Skeletal muscle cell (primary cell): Measurements from ENCODE around the gene ACOXL.
"Not testable (repeated sequence)": the region's sequence is repeated elsewhere in the genome, so short reads cannot be mapped to it uniquely, and the experiment has no call there.

Experiments used
- DNase-seq: peaks from one replicate; pipeline ENCODE4 v3.0.0-alpha.2; 2010; ENCODE audit warnings: low read depth
- H3K4me3 ChIP-seq: 2 replicates; pipeline ENCODE4 v1.5.1; 2011; ENCODE audit warnings: low read depth, mild to moderate bottlenecking, control low read depth, low read length, moderate library complexity

The ACOXL gene

GRCh38 chr2:111055735-111056134, 323.4 kb downstream of the ACOXL start:
- DNase-seq: no peak

DNA sequence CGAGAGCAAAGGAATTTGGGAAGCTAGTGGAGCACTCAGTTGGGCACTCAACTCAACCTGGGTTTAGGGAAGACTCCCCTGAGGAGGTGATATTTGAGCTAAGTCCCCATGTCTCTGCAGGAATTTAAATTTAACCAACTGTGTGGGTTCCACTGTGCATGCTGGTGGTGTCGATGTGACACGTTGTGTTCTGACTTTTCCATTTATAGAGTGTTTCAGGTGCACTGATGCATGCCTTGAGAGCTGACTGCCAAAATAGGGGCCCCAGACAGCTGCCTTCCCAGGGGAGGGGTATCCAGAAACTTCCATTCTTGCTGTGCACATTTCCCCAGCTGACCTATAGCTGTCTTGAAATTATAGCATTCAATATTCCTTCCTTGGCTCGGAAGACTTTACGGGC, 324.7 kb downstream of the ACOXL start:
- no peak for DNase-seq
- H3K4me3 ChIP-seq: no peak overlapping the region

More at GRCh38 chr2:111055735-111056134, 323.4 kb downstream of the ACOXL start:
- no peak overlapping the region for H3K4me3 ChIP-seq

GRCh38 chr2:111057721-111058120, 325.3 kb downstream of the ACOXL start:
- no peak overlapping the region for H3K4me3 ChIP-seq
- DNase-seq: no peak

- no peak for DNase-seq
- no peak overlapping the region for H3K4me3 ChIP-seq
Observed at GRCh38 chr2:111058264-111058663, 325.9 kb downstream of the ACOXL start.

DNA sequence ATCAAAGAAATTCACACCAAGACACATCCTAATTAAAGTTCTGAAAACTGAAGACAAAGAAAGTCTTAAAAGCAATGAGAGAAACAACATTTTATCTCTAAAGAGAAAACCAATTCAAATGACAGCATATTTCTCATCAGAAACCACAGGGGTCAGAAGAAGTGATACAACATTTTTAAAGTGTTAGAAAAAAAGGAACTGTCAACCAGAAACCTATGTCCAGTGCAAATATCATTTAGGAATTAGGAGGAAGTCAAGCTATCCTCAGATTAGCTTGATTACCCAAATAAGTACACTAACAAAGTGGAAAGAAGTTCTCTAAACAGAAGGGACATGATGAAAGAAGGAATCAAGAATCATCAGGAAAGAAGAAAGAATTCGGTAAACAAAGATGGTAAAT, 328.8 kb downstream of the ACOXL start:
- DNase-seq: no peak
- H3K4me3 ChIP-seq: no peak overlapping the region

- H3K4me3 ChIP-seq: no peak overlapping the region
- no peak for DNase-seq
Observed at GRCh38 chr2:111062417-111062816, 330.0 kb downstream of the ACOXL start.

- H3K4me3 ChIP-seq: no peak overlapping the region
- DNase-seq: no peak
Observed at GRCh38 chr2:111066062-111066593, 333.8 kb downstream of the ACOXL start.

GRCh38 chr2:111068435-111069058, 336.2 kb downstream of the ACOXL start:
- H3K4me3 ChIP-seq: no peak overlapping the region
- no peak for DNase-seq

GRCh38 chr2:111069722-111070121, 337.3 kb downstream of the ACOXL start:
- no peak for DNase-seq

GRCh38 chr2:111071600-111072171, 339.3 kb downstream of the ACOXL start:
- no peak overlapping the region for H3K4me3 ChIP-seq

More at GRCh38 chr2:111069722-111070121, 337.3 kb downstream of the ACOXL start:
- no peak overlapping the region for H3K4me3 ChIP-seq

DNA sequence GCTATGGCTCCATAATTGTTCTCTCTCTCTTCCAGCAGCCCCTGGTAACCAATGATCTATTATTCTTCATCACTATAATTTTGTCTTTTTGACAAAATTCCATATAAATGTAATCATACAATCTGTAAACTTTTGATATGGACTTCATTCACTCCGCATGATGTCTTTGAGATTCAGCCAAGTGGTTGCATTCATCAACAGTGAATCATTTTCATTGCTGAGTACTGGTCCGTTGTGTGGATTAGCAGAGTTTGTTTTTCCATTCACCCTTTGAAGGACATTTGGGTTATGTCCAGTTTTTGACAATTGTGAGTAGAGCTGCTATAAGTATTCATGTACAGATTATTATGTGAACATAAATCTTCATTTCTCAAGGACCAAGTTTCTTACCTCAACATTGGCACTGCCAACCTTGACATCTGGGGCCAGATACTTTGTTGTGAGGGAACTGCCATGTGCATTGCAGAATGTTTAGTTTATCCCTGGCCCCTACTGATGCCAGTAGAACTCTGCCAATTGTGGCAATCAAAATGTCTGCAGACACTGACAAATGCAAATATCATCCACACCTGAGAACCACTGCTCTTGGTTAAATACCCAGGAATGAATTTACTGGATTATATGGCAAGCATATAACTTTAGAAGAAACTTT, 340.0 kb downstream of the ACOXL start:
- DNase-seq: peak; percentile 47
- no peak overlapping the region for H3K4me3 ChIP-seq

More at GRCh38 chr2:111071600-111072171, 339.3 kb downstream of the ACOXL start:
- peak; percentile 68 for DNase-seq

DNA sequence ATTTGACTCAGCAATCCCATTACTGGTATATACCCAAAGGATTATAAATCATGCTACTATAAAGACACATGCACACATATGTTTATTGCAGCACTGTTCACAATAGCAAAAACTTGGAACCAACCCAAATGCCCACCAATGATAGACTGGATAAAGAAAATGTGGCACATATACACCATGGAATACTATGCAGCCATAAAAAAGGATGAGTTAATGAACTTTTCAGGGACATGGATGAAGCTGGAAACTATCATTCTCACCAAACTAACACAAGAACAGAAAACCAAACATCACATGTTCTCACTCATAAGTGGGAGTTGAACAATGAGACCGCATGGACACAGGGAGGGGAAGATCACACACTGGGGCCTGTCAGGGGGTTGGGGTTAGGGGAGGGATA, 350.3 kb downstream of the ACOXL start:
- H3K4me3 ChIP-seq, DNase-seq: not testable (repeated sequence)

- DNase-seq: no peak
- no peak overlapping the region for H3K4me3 ChIP-seq
Observed at GRCh38 chr2:111091811-111092211, 359.4 kb downstream of the ACOXL start.

GRCh38 chr2:111094691-111095090, 362.3 kb downstream of the ACOXL start:
- no peak overlapping the region for H3K4me3 ChIP-seq
- DNase-seq: no peak

- DNase-seq: no peak
- H3K4me3 ChIP-seq: no peak overlapping the region
Observed at GRCh38 chr2:111095434-111095833, 363.1 kb downstream of the ACOXL start.

DNA sequence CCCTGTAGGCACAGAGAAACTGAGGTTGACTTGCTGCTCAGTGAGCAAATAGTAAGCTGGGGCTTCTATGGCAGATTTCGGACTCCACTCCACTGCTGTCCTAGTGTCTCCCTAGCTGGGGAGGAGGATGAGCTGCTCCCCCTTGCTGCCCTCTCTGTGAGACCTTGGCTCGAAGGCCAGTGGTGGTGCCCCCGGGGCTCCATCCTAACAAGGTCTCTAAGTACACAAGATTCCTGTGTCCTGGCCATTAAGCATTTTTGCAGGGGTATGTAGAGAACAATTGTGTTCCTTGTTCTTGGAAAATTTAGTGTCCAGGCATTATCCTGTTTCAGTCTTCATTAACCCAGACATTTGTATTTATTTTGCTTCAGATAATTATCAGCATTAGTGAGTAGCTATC, 367.0 kb downstream of the ACOXL start:
- H3K4me3 ChIP-seq: no peak overlapping the region
- no peak for DNase-seq

DNA sequence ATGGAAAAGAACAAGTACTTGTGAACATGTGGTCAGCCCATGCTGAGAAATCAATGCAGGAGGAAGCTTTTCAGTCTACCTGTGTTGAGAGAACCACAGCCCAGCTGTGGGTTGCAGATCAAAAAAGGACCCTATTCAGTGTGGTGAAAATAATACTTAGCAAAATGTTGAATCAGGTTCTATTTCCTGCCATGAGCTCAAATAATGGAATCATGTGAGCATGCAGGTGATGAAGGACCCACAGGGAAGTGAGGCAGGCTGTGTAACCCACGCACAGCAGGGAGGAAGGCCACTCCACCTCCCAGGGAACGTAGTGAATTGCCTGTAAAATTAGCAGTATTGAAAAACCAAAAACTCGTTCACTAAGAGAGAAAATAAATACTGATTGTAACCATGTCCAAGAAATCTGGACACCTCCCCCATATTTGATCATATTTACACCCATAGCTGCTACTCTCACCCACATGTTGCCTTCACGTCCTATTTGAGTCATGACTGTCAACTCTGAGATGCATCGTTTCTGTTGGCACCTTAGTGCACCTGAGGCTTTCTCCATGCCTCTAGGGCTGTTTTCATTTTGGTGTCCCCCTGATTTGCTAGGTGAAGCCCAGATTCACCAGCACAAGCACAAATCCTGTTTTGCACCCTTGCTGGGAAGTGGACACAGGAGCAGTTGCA, 367.9 kb downstream of the ACOXL start:
- DNase-seq: no peak
- H3K4me3 ChIP-seq: no peak overlapping the region

GRCh38 chr2:111100765-111101162, 368.4 kb downstream of the ACOXL start:
- DNase-seq: no peak
- H3K4me3 ChIP-seq: no peak overlapping the region

DNA sequence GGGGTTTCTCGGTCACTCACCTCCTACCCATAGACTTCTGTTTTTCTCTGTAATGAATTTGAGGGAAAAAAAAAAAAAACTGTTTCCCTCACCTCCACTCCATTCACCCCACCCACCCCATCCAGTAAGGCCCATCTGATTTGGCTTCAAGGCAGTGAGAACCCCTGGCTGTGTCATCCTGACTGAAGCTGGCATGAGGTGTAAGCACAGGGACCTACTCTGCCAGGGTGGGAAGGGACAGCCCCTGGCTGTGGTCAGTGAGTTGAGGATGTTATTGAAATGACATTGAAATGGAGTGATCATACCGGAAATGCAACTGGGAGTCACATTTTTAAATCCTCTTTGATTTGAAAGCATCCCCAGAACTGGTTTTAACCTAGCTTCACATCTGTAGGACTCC, 369.2 kb downstream of the ACOXL start:
- H3K4me3 ChIP-seq: no peak overlapping the region
- DNase-seq: no peak

DNA sequence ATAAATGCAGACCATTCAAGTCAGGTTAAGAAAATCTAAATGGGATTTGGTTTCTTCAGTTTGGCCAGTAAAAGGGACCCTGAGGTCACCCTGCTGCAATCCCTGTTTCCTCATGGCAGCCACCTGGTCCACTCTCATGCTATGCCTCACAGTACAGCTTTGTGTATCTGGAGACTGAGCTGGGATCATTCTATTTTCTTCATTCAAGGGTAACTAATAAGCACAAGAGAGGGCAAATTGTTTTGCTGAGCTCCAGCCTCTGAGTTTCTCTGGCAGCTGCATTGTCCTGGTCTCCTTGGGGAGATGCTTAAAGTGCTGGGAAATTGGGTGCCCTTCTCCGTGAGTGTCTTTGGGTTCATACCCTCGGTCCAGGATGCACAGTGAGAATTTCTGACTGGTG, 369.8 kb downstream of the ACOXL start:
- no peak overlapping the region for H3K4me3 ChIP-seq
- DNase-seq: no peak
